Urothelium cell line (cell line): ENCODE results near the gene GPBP1.
"Not testable (repeated sequence)": the region's sequence is repeated elsewhere in the genome, so short reads cannot be mapped to it uniquely, and the experiment has no call there.

Experiments used
- DNase-seq: peaks from one replicate; pipeline ENCODE4 v3.0.0; 2011; ENCODE audit warnings: low spot score, mixed read lengths
- FAIRE-seq: peaks from 2 replicates; lab custom pipeline; 2011; peaks lifted over from hg19 to GRCh38; lab: Jason Lieb, UNC

The GPBP1 gene

GRCh38 chr5:57173319-57174127 lies at the start of gene GPBP1:
TSS of gene GPBP1 (plus strand) at chr5:57174059. CDS start at chr5:57214131, 40,072 bp downstream.
- DNase-seq (peak; percentile 97), FAIRE-seq (peak; percentile 95)

- no peak for FAIRE-seq
- DNase-seq = no peak
Observed at GRCh38 chr5:57128325-57128724, 45.5 kb upstream of the GPBP1 start.

- FAIRE-seq (no peak), DNase-seq (no peak)
Observed at GRCh38 chr5:57133574-57133973, 40.3 kb upstream of the GPBP1 start.

- FAIRE-seq (no peak), DNase-seq (no peak)
Observed at GRCh38 chr5:57137401-57137800, 36.5 kb upstream of the GPBP1 start.

GRCh38 chr5:57152316-57152715 lies 21.5 kb upstream of the GPBP1 start:
- no peak for FAIRE-seq
- DNase-seq = no peak

GRCh38 chr5:57155033-57155432 lies 18.8 kb upstream of the GPBP1 start:
- DNase-seq = no peak
- no peak for FAIRE-seq

GRCh38 chr5:57157131-57157530 lies 16.7 kb upstream of the GPBP1 start:
- FAIRE-seq = no peak

GRCh38 chr5:57157666-57158065 lies 16.2 kb upstream of the GPBP1 start:
- no peak for DNase-seq
- FAIRE-seq = no peak

More at GRCh38 chr5:57157131-57157530, 16.7 kb upstream of the GPBP1 start:
- no peak for DNase-seq

GRCh38 chr5:57163553-57164006 lies 10.3 kb upstream of the GPBP1 start:
- no peak for DNase-seq
- no peak for FAIRE-seq

- DNase-seq (no peak), FAIRE-seq (no peak)
Observed at GRCh38 chr5:57164124-57164523, 9.7 kb upstream of the GPBP1 start.

GRCh38 chr5:57165171-57165570 lies 8.7 kb upstream of the GPBP1 start:
- not testable (repeated sequence) for FAIRE-seq, DNase-seq

- DNase-seq (no peak), FAIRE-seq (no peak)
Observed at GRCh38 chr5:57166276-57166675, 7.6 kb upstream of the GPBP1 start.

- no peak for FAIRE-seq
- no peak for DNase-seq
Observed at GRCh38 chr5:57167201-57167600, 6.7 kb upstream of the GPBP1 start.

- not testable (repeated sequence) for FAIRE-seq
Observed at GRCh38 chr5:57170116-57170515, 3.7 kb upstream of the GPBP1 start.

GRCh38 chr5:57171816-57172465 lies 1.9 kb upstream of the GPBP1 start:
- no peak for FAIRE-seq
- DNase-seq = no peak

More at GRCh38 chr5:57170116-57170515, 3.7 kb upstream of the GPBP1 start:
- DNase-seq = not testable (repeated sequence)

GRCh38 chr5:57172466-57173318 lies 1.2 kb upstream of the GPBP1 start:
- FAIRE-seq = no peak
- no peak for DNase-seq

GRCh38 chr5:57174128-57174889 lies 450 bp downstream of the GPBP1 start:
- DNase-seq (no peak), FAIRE-seq (no peak)

GRCh38 chr5:57174890-57175510 lies 1.1 kb downstream of the GPBP1 start:
- DNase-seq (no peak), FAIRE-seq (no peak)

GRCh38 chr5:57175551-57176309 lies 1.9 kb downstream of the GPBP1 start:
- no peak for DNase-seq
- FAIRE-seq = no peak
